GM12872 (cell line): Measurements from ENCODE around the gene SLC4A5.

Experiments used
- CTCF ChIP-seq: IDR thresholded peaks from 3 replicates; pipeline ENCODE4 v1.5.1; 2011; ENCODE audit warnings: low read depth, mild to moderate bottlenecking, low read length, moderate library complexity; ENCODE audit not compliant: insufficient read depth

The SLC4A5 gene

DNA sequence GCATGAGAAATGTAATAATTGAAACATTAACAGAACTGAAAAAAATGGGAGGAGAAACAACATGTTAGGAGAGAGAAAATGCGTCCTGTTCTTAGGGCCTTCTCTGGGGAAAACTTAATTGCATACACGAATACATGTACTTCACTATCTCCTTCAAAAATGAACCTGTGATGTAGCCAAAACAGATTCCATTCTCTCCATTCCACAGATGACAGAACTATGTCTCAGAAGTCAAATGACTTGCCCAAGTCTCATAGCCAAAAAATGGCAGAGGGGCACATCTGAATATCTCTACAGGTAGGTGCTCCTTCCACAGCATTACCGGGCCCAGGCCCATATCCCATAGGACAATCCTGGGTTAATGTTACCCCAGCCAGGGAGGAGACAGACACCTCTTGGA is 40.8 kb upstream of the SLC4A5 start:
- no peak for TF ChIP-seq CTCF

DNA sequence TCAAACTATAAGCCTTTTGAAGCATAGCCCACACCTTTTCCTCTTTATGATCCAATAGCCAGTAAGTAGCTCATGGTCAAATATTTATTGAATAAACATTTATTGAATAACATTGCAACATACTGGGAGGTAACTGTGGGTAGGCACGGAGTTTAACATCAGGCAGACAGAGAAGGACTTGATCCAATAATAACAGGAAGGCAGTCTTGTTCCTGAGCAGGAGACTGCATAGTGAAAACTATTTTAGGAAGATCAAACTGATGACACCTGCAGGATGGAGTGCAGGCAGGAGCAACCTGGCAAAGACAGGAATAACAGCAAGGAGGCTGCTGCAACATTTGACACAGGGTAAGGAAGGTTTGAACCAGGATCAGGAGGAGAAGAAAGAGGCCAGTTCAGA is 40.0 kb upstream of the SLC4A5 start:
- no peak for TF ChIP-seq CTCF

GRCh38 chr2:74381751-74382150 is 38.5 kb upstream of the SLC4A5 start:
- TF ChIP-seq CTCF, result no peak

- TF ChIP-seq CTCF, result no peak
These were observed 36.9 kb upstream of the SLC4A5 start, which contains the start of gene DCTN1 for GRCh38 chr2:74379851-74380789. TSS of gene DCTN1 (minus strand) at chr2:74380311. CDS start at chr2:74380037, 274 bp downstream.

DNA sequence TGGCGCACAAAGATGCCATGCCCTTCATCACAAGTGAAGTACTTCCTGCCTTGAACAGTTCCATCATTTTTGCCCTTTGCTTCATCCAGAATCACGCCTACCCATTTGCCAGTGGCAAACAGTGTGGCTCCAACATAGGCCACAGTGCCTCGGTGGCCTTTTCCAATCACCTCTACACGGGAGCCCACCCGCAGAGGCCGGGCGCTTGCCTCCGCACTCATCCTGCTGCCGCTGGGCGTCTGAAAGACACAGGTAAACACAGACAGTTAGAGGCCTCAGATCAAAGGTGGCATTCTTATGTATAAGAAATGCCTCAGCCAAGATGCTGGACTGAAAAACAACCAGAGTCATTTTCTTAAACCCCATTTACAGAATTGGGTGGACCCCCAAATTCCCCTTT is 34.8 kb upstream of the SLC4A5 start:
- TF ChIP-seq CTCF, result no peak

- no peak for TF ChIP-seq CTCF
These were observed 32.6 kb upstream of the SLC4A5 start for GRCh38 chr2:74375838-74376237.

GRCh38 chr2:74374509-74375205 is 31.4 kb upstream of the SLC4A5 start:
- no peak for TF ChIP-seq CTCF
